Neural progenitor cell (in vitro differentiated cells): Measurements from ENCODE around the gene AGPAT1.

ENCODE experiments used
- EZH2 ChIP-seq: fragments of 200-600 bp; sonication (generic); IDR thresholded peaks from 2 replicates; pipeline ENCODE4 v1.6.1; 2017; ENCODE audit warnings: antibody characterized with exemption, mild to moderate bottlenecking, moderate library complexity
- TF ChIP-seq, protein P1 (sequence below): fragments of 200-600 bp; sonication (generic); IDR thresholded peaks from 2 replicates; pipeline ENCODE4 v1.5.1; 2017; ENCODE audit warnings: antibody characterized with exemption, mild to moderate bottlenecking

DNA sequence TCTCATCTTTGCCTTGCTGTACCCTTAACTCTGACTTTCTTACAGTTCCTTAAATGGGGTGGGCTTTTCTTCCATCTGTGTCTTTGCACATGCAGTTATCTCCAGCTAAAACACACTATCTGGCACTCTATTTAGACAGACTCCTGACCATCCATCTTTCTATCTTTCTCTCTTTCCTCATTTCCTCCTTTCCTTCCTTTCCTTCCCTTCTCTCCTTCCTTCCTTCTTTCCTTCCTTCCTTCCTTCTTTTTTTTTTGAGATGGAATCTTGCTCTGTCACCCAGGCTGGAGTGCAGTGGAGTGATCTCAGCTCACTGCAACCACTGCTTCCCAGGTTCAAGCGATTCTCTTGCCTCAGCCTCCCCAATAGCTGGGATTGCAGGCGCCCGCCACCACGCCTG lies 39.7 kb upstream of the AGPAT1 start:
- TF ChIP-seq, protein P1, sequence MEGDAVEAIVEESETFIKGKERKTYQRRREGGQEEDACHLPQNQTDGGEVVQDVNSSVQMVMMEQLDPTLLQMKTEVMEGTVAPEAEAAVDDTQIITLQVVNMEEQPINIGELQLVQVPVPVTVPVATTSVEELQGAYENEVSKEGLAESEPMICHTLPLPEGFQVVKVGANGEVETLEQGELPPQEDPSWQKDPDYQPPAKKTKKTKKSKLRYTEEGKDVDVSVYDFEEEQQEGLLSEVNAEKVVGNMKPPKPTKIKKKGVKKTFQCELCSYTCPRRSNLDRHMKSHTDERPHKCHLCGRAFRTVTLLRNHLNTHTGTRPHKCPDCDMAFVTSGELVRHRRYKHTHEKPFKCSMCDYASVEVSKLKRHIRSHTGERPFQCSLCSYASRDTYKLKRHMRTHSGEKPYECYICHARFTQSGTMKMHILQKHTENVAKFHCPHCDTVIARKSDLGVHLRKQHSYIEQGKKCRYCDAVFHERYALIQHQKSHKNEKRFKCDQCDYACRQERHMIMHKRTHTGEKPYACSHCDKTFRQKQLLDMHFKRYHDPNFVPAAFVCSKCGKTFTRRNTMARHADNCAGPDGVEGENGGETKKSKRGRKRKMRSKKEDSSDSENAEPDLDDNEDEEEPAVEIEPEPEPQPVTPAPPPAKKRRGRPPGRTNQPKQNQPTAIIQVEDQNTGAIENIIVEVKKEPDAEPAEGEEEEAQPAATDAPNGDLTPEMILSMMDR, result no peak
- TF ChIP-seq EZH2, result no peak
